Measurements from ENCODE around the gene CPLX1.

The CPLX1 gene

GRCh38 chr4:772776-773175, 53.2 kb downstream of the CPLX1 start:
- no peak for DNase-seq (ENCODE audit: low spot score)
- TF ChIP-seq, protein P1, sequence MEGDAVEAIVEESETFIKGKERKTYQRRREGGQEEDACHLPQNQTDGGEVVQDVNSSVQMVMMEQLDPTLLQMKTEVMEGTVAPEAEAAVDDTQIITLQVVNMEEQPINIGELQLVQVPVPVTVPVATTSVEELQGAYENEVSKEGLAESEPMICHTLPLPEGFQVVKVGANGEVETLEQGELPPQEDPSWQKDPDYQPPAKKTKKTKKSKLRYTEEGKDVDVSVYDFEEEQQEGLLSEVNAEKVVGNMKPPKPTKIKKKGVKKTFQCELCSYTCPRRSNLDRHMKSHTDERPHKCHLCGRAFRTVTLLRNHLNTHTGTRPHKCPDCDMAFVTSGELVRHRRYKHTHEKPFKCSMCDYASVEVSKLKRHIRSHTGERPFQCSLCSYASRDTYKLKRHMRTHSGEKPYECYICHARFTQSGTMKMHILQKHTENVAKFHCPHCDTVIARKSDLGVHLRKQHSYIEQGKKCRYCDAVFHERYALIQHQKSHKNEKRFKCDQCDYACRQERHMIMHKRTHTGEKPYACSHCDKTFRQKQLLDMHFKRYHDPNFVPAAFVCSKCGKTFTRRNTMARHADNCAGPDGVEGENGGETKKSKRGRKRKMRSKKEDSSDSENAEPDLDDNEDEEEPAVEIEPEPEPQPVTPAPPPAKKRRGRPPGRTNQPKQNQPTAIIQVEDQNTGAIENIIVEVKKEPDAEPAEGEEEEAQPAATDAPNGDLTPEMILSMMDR (IDR thresholded peaks at IDR 0.05; ENCODE audit: extremely low read depth, missing control alignments): no peak

- DNase-seq (ENCODE audit: low spot score): no peak
- TF ChIP-seq, protein P1 (IDR thresholded peaks at IDR 0.05; ENCODE audit: extremely low read depth, missing control alignments): no peak
Observed at GRCh38 chr4:772118-772517, 53.8 kb downstream of the CPLX1 start.

DNA sequence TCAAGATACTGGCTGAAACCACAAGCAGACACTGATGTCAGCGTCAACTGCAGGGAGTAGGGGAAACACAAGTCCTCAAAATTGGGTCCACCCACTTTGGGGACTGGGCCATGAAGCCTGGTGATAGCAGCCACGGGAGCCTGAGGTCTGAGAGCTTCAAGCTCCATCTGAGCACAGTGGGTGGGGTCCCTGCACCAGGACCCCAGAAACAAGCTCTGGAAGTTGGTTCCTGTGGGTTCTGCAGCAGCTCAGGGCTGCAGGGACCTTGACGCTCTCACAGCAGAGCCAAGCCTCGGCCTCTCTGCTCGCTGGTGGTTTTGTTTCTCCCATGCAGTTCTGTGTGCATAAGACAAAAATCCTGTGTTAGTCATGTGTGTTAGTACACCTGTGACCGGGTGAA, 54.5 kb downstream of the CPLX1 start:
- no peak for DNase-seq (ENCODE audit: low spot score)
- TF ChIP-seq, protein P1 (IDR thresholded peaks at IDR 0.05; ENCODE audit: extremely low read depth, missing control alignments): no peak

DNA sequence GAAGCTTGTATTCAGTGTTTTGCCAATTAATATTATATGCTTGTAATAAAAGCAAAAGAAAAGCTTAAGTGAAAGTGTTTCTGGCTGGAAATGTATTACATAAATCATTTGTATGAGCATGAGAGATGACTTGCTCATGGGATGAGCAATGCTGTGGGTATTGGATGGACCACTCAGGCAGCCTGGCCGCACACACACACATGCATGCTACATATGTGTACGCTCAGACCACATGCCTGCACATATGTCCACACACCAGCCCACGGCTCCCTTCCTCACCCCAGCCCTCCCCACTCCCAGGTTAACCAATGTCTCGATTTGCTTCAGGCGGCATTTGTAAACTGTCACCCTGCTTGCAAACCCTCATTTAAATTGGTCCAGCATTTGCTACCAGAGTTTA, 55.9 kb downstream of the CPLX1 start:
- DNase-seq (ENCODE audit: low spot score): no peak
- TF ChIP-seq, protein P1 (IDR thresholded peaks at IDR 0.05; ENCODE audit: extremely low read depth, missing control alignments): no peak

DNA sequence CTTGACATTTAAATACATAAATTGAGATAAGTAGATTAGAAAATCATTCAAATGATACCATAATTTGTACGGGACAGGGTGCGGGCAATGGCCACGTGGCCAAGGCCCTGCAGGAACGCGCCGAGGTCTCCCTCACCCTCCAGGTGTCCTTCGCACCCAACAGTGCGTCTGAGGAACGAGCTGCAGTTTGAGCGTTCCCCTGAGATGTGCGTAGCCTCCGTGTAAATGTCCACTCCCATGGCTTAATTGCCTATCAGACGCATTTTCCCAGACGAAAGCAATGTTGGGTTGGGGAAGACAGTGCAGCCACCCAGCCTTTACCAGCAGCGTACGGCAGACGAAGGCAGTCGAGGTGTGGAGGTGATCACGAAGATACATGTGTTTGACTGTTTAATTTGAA, 56.4 kb downstream of the CPLX1 start:
- TF ChIP-seq, protein P1 (IDR thresholded peaks at IDR 0.05; ENCODE audit: extremely low read depth, missing control alignments): no peak
- no peak for DNase-seq (ENCODE audit: low spot score)

- no peak for DNase-seq (ENCODE audit: low spot score)
- TF ChIP-seq, protein P1 (IDR thresholded peaks at IDR 0.05; ENCODE audit: extremely low read depth, missing control alignments): no peak
Observed at GRCh38 chr4:768995-769394, 56.9 kb downstream of the CPLX1 start.

DNA sequence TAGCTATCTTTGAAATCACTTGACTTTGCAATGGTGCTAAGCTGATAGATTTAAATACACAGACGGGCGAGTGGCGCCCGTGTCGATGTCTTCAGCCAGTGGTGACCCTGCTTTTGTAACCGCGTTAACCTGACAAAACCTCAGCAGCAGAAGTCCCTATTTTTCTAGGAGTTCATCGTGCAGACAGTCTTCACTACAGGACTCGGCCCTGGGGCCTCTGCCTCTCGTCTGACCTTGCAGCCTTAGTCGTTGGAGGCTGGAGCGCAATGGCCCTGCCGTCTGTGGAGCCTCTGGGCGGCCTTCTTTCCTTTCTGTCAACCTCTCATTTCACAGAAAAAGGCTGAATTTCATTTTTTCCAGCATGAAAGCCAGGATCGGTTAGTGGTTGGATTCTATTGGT, 57.9 kb downstream of the CPLX1 start:
- DNase-seq (ENCODE audit: low spot score): no peak
- TF ChIP-seq, protein P1 (IDR thresholded peaks at IDR 0.05; ENCODE audit: extremely low read depth, missing control alignments): no peak

Data from GM20000 (cell line).